Measurements from ENCODE around the gene EIF3I. TPM values are rescaled to one million over a fixed set of nuclear protein-coding genes. Genes with fewer than 3 reads are reported as not detected.

The EIF3I gene
- total and polyA plus RNA-seq, 10 of the 15 experiments (the other 5 are each of a cell fraction or from before 2014, with no cell fraction given), result 208 to 606 (median 352) TPM

- ChIA-PET POLR2A (no interaction called here), CTCF (interaction anchor here (1.1 to 1.5 kb wide), 4 partner anchors 8 to 205 kb away, joined by 3 to 7 read pairs (median 4); no protein-coding TSS in a partner anchor)
- WGBS (ENCODE audit: insufficient coverage, insufficient replicate concordance, low lambda C conversion rate, missing lambda C conversion rate), result 13% methylated on average over 6 of the region's 6 CpGs
Measured at GRCh38 chr1:32208469-32208868, 13.7 kb upstream of the EIF3I start.

GRCh38 chr1:32208891-32209328, 13.3 kb upstream of the EIF3I start, which contains the start of gene DCDC2B:
Gene DCDC2B (plus strand): TSS chr1:32209089. CDS start chr1:32209094, 5 bp downstream.
- 0 out of 2 replicates have a peak, but pooled peaks have one; percentile 27 for TF ChIP-seq BMI1 (IDR thresholded peaks at IDR 0.05; ENCODE audit: borderline replicate concordance)
- TF ChIP-seq CHD1 (IDR thresholded peaks at IDR 0.05; ENCODE audit: low read depth, low read length), result no peak
- no peaks in the 10 kb centered on the region for H4K20me1 ChIP-seq (ENCODE audit: control insufficient read depth, insufficient read depth)
- H2AFZ ChIP-seq (ENCODE audit: control insufficient read depth, low read depth, low read length), result no peak within 1 kb of the TSS
- H3K4me3 ChIP-seq, result no peak within 1 kb of the TSS
- DNase-seq (ENCODE audit: low read depth, low spot score) (no peak), FAIRE-seq (no peak), ATAC-seq (no peak)
- H3K27me3 ChIP-seq (replicated peaks in 1 of 2; ENCODE audit: control insufficient read depth in 2 of 2, insufficient read depth in 2 of 2, low read length in 1 of 2), result no peaks in the 10 kb centered on the region
- in situ Hi-C loops (cut with MboI), result no loop called here
- peaks cover 0 to 1% of the 10 kb centered on the region in 2 experiments; a peak in 1 of 4 replicates for H3K36me3 ChIP-seq (ENCODE audit: control insufficient read depth in 2 of 2, insufficient read depth in 2 of 2, low read length in 1 of 2)
- 0 out of 2 replicates have a peak within 1 kb of the TSS, but pooled peaks have one; percentile 11 for H3K4me2 ChIP-seq (ENCODE audit: control insufficient read depth, insufficient read depth)
- ChIA-PET CTCF (interaction anchor here (1.1 to 2.4 kb wide), 4 partner anchors 12 to 205 kb away, joined by 3 to 9 read pairs (median 5); no protein-coding TSS in a partner anchor), SMC1A (ENCODE audit: uncharacterized antibody, unreplicated experiment) (interaction anchor here (0.9 to 1.7 kb wide), 2 partner anchors 41 to 107 kb away, joined by 3 to 4 read pairs; no protein-coding TSS in a partner anchor), POLR2A (no interaction called here), RAD21 (ENCODE audit: unreplicated experiment) (no interaction called here)
- H3K4me1 ChIP-seq (ENCODE audit: control insufficient read depth, insufficient read depth, low read length), result peaks cover 14% of the 10 kb centered on the region
- no peak within 1 kb of the TSS for H3K9ac ChIP-seq (ENCODE audit: control insufficient read depth, insufficient read depth, low read length)
- BruUV-seq (replicated peaks), result no TSS peak
- no peaks in the 10 kb centered on the region for H3K9me3 ChIP-seq (replicated peaks; ENCODE audit: control insufficient read depth, insufficient read depth, low read length)
- WGBS (ENCODE audit: insufficient coverage, insufficient replicate concordance, low lambda C conversion rate, missing lambda C conversion rate), result 89% methylated on average over 5 of the region's 5 CpGs
- intact Hi-C loops (cut with micrococcal nuclease; ENCODE audit: unreplicated experiment), result no loop called here
- peaks cover 4% of the 10 kb centered on the region for H3K79me2 ChIP-seq (ENCODE audit: control insufficient read depth, insufficient read depth, low read length)
- no peak within 1 kb of the TSS for H3K27ac ChIP-seq (ENCODE audit: control insufficient read depth, insufficient read depth)

More at GRCh38 chr1:32208469-32208868, 13.7 kb upstream of the EIF3I start:
- Histone ChIP-seq H3K27me3 (replicated peaks in 1 of 2; ENCODE audit: control insufficient read depth in 2 of 2, insufficient read depth in 2 of 2, low read length in 1 of 2) (no peaks in the 10 kb centered on the region), H3K79me2 (ENCODE audit: control insufficient read depth, insufficient read depth, low read length) (peaks cover 6% of the 10 kb centered on the region), H3K9me3 (replicated peaks; ENCODE audit: control insufficient read depth, insufficient read depth, low read length) (no peaks in the 10 kb centered on the region), H3K4me2 (ENCODE audit: control insufficient read depth, insufficient read depth) (no peak overlapping the region), H3K27ac (ENCODE audit: control insufficient read depth, insufficient read depth) (no peak overlapping the region), H3K9ac (ENCODE audit: control insufficient read depth, insufficient read depth, low read length) (no peak overlapping the region), H3K4me1 (ENCODE audit: control insufficient read depth, insufficient read depth, low read length) (peaks cover 14% of the 10 kb centered on the region), H3K36me3 (ENCODE audit: control insufficient read depth in 2 of 2, insufficient read depth in 2 of 2, low read length in 1 of 2) (peaks cover 0 to 1% of the 10 kb centered on the region in 2 experiments; a peak in 1 of 4 replicates), H3K4me3 (no peak overlapping the region), H2AFZ (ENCODE audit: control insufficient read depth, low read depth, low read length) (no peak overlapping the region), H4K20me1 (ENCODE audit: control insufficient read depth, insufficient read depth) (no peaks in the 10 kb centered on the region)
- BruUV-seq (replicated peaks), result no TSS peak
- ATAC-seq (no peak), FAIRE-seq (no peak), DNase-seq (ENCODE audit: low read depth, low spot score) (no peak)
- TF ChIP-seq ZNF274 (IDR thresholded peaks at IDR 0.05; ENCODE audit: insufficient read depth, insufficient read length) (no peak), IKZF1 (conservative IDR thresholded peaks at IDR 0.05) (0 out of 2 replicates have a peak, but pooled peaks have one; percentile 26)
- ChIA-PET RAD21 (ENCODE audit: unreplicated experiment) (no interaction called here), SMC1A (ENCODE audit: uncharacterized antibody, unreplicated experiment) (interaction anchor here (1.3 to 1.7 kb wide), 3 partner anchors 11 to 42 kb away, joined by 3 to 4 read pairs (median 3); no protein-coding TSS in a partner anchor)
- intact Hi-C loops (cut with micrococcal nuclease; ENCODE audit: unreplicated experiment), result no loop called here
- in situ Hi-C loops (cut with MboI), result no loop called here

Measured in GM12878 (cell line).